Sigmoid colon (tissue), 4 donors: ENCODE results near the gene MFF.

Experiments
- POLR2A ChIP-seq, 2 donors: fragments of 450-650 bp; IDR thresholded peaks; one replicate each; pipeline ENCODE4 v1.6.1; 2016; ENCODE audit warnings: antibody characterized with exemption in 2 of 2, mild to moderate bottlenecking in 2 of 2, moderate library complexity in 2 of 2
- POLR2AphosphoS5 ChIP-seq, 4 donors: sonication (generic); formaldehyde crosslinking; IDR thresholded peaks; one replicate each; pipeline ENCODE4 v1.6.1; 2017; ENCODE audit warnings: antibody characterized with exemption in 4 of 4
- TF ChIP-seq, protein P1 (sequence below), 4 experiments: fragments of 450-650 bp in 3 of 4; fragments of 200-600 bp in 1 of 4; IDR thresholded peaks; one replicate each; pipeline ENCODE4 v1.5.1; 2016 to 2019; ENCODE audit warnings: antibody characterized with exemption in 4 of 4, mild to moderate bottlenecking in 3 of 4, moderate library complexity in 2 of 4

DNA sequence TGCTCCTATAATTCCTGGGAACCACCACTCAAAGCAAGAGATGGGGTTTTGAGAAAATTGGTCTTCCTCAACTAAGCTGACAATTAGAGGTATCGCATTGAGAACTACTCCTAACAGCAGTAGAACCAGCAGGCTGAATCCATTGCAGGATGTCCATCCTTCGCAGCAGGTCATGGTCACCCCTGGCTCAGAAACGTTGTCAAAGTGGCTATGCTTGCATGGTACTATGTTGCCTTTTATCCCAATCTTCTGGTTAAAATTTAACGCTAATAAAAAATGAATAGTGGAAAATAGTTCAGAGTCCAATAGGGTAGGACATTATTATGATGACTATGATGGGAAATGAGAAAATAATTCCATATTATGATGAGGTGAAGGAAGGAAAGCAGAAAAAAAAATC lies 54.0 kb downstream of the MFF start, which contains the start of gene TM4SF20:
- TF ChIP-seq, protein P1, sequence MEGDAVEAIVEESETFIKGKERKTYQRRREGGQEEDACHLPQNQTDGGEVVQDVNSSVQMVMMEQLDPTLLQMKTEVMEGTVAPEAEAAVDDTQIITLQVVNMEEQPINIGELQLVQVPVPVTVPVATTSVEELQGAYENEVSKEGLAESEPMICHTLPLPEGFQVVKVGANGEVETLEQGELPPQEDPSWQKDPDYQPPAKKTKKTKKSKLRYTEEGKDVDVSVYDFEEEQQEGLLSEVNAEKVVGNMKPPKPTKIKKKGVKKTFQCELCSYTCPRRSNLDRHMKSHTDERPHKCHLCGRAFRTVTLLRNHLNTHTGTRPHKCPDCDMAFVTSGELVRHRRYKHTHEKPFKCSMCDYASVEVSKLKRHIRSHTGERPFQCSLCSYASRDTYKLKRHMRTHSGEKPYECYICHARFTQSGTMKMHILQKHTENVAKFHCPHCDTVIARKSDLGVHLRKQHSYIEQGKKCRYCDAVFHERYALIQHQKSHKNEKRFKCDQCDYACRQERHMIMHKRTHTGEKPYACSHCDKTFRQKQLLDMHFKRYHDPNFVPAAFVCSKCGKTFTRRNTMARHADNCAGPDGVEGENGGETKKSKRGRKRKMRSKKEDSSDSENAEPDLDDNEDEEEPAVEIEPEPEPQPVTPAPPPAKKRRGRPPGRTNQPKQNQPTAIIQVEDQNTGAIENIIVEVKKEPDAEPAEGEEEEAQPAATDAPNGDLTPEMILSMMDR (IDR thresholded peaks at IDR 0.05): no peak
- TF ChIP-seq POLR2A (IDR thresholded peaks at IDR 0.05) (no peak), POLR2AphosphoS5 (IDR thresholded peaks at IDR 0.05) (no peak)
